GM19438 (cell line): ENCODE measurements around the gene LRRC28.

Experiments used
- ATAC-seq: cut with Tn5 transposase; IDR thresholded peaks from one replicate; pipeline ENCODE4 v1.9.1; 2021; ENCODE audit warnings: low read depth; ENCODE audit not compliant: unreplicated experiment

The LRRC28 gene

GRCh38 chr15:99296386-99296785, 45.1 kb downstream of the LRRC28 start:
- no peak for ATAC-seq

- no peak for ATAC-seq
Measured at GRCh38 chr15:99303907-99304306, 52.6 kb downstream of the LRRC28 start.

GRCh38 chr15:99305761-99306505, 54.7 kb downstream of the LRRC28 start:
- ATAC-seq: no peak

- ATAC-seq: no peak
Measured at GRCh38 chr15:99306694-99307338, 55.5 kb downstream of the LRRC28 start.

GRCh38 chr15:99307735-99308134, 56.5 kb downstream of the LRRC28 start:
- ATAC-seq: no peak

- ATAC-seq: no peak
Measured at GRCh38 chr15:99310745-99311144, 59.5 kb downstream of the LRRC28 start.

GRCh38 chr15:99312228-99312627, 60.9 kb downstream of the LRRC28 start:
- no peak for ATAC-seq

GRCh38 chr15:99312794-99313193, 61.5 kb downstream of the LRRC28 start:
- ATAC-seq: no peak

GRCh38 chr15:99315636-99316035, 64.4 kb downstream of the LRRC28 start:
- ATAC-seq: no peak

- no peak for ATAC-seq
Measured at GRCh38 chr15:99320374-99321215, 69.3 kb downstream of the LRRC28 start.

- no peak for ATAC-seq
Measured at GRCh38 chr15:99321468-99321867, 70.2 kb downstream of the LRRC28 start.

GRCh38 chr15:99322643-99323405, 71.5 kb downstream of the LRRC28 start:
- no peak for ATAC-seq

- no peak for ATAC-seq
Measured at GRCh38 chr15:99324082-99324620, 72.9 kb downstream of the LRRC28 start.

GRCh38 chr15:99324700-99325099, 73.4 kb downstream of the LRRC28 start:
- ATAC-seq: no peak

GRCh38 chr15:99326235-99326634, 75.0 kb downstream of the LRRC28 start:
- ATAC-seq: no peak

GRCh38 chr15:99328106-99329072, 77.1 kb downstream of the LRRC28 start:
- no peak for ATAC-seq

GRCh38 chr15:99331381-99331780, 80.1 kb downstream of the LRRC28 start:
- ATAC-seq: no peak

GRCh38 chr15:99333413-99333812, 82.1 kb downstream of the LRRC28 start:
- no peak for ATAC-seq

- no peak for ATAC-seq
Measured at GRCh38 chr15:99333981-99334380, 82.7 kb downstream of the LRRC28 start.
